NCI-H526 treated with DMSO at 0.1 percent for 48 hours (cell line): ENCODE measurements around the gene DIP2C.

Experiments used
- DNase-seq: peaks from one replicate; lab custom pipeline; 2025; lab: John Stamatoyannopoulos, UW

DIP2C gene

DNA sequence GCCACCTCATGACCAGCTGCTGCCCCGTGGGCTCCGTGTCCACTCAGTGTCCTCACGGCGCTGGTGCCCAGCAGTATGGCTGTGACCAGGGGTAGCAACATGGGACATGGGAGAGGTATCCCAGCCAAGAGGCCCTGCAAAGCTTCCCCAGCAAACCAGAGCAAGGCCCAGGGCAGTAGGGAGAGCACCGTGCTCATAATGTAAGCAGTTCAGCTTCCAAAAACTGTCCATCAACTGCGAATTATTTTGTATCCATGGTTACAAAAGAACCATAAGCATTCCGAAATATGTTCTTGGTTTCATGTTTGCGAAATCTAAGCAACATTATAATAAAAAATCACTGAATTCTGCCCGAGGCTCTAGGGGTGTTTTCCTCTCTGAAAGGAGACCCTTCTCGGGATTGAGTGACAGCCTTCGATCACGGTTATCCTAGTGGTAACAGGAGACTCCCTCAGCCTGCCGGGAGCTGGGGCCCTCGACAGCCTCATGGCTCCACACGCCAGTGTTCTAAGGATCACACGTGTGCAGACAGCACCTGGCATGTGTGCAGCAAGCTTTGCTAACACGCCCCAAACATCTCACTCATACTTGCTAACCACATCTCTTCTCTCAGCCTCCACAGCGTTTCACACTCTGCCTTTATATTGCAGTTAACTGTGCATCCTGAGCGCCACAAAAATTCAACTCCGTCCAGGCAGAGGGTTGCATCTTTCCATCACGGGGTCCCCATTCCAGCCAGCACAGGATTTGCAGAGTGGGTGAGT, 117.6 kb downstream of the DIP2C start:
- DNase-seq = no peak

DNA sequence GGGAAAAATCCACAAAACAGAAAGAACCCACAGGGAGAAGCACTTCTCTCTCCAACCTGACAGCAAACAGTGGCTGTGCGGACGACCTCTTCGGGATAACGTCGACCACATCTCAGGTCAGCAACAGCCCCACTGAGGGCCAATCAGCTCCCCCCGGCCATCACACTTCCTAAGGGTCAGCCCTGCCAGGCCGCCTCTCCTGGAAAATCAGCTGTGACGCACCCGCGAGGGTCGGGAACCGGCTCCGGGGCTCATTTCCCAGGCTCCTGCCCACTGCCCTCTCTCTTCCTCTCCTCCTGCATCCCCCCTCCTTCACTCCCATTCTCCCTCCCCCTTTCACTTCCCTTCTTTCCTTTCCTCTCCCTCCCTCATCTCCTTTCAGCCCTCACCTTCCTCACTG, 118.3 kb downstream of the DIP2C start:
- DNase-seq = no peak

DNA sequence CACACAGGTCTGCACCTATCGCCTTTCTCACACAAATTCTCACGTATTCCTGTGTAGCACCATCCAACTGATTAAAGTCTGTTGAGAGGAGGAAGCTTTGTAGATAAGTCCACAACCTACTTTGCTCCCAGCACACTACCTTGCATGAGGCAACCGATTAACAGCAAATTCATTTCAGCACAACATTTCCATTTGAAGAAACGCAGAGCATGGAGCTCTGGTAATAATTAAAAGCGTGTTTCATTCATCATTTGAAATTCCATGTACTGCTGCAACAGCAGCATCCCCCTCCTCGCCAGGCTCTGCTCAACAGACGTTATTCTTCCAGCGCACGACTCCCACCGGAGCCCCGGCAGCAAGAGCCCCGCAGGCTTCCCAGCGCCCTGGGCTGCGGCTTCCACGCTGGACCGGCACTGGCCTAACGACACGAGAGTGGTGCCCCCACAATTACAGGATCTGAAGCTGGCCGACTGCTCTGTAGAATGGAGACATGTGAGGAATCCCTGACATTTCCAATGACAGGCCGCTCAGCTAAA, 118.8 kb downstream of the DIP2C start:
- no peak for DNase-seq

GRCh38 chr10:569961-570627, 119.4 kb downstream of the DIP2C start:
- no peak for DNase-seq

DNA sequence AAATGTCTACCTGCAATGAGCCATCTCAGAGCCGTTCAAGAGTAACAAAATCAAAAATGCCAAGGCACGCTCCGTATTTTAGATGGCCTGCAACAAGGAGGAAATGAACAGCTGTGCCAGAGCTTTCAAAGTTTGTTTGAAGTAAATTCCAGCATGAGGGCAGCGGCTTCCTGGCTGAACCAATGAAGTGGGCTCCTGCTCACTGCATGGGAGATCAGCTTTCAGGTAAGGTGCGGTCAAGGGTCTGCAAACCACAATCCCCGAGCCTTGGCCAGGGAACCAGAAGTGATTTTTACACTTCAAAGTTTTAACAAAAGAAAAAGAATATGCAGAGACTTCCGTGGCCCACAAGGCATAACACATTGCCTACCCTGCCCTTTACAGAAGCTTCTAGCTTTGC, 120.6 kb downstream of the DIP2C start:
- no peak for DNase-seq

DNA sequence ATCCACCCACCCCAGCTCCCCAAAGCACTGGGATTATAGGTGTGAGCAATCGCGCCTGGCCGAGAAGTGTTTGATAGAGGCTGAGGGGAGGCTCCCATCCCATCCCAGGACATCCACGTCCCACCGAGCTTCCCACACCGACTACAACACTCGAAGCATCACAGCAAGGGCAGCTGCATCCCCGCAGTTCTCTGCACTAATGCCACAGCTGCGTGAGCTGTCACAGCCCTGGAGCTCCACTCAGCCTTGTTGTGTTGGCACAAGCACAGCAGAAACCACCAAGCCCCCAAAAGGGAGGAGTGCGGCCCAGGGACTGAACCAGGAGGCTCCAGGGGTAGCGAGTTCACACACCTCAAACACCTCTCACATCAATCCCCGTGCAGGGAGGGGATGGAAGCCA, 121.6 kb downstream of the DIP2C start:
- no peak for DNase-seq

DNA sequence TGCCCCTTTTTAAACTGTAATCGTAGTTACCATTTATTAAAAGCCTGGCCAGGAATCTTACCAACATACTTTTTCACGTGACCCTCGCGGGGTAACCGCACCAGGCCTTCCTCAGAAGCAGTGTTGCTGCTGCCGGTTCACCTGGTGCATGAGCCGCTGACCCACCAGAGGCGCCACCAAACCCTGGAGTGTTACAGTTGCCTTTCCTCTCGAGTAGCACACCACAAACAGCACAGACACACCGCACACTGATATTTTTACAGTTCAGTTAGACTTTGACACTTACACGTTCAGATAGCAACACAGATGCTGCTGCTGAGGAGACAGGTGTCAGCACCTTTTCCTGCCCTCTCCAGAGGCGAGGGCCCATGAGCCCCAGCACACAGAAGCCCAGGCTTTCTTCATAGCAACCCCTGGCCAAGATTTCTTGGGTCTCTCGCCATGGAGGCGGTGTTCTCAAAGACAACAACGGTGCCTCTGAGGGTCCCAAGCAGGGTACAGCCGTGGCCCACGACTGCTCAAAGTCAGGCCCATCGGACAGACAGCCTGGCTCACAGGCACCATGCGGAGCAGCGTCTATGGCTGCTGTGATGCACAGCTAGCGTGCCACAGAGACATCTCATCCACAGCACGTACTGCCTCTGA, 123.1 kb downstream of the DIP2C start:
- DNase-seq = no peak

- no peak for DNase-seq
Observed at GRCh38 chr10:565676-566075, 123.8 kb downstream of the DIP2C start.

- DNase-seq = no peak
Observed at GRCh38 chr10:565146-565545, 124.3 kb downstream of the DIP2C start.

GRCh38 chr10:563827-564226, 125.6 kb downstream of the DIP2C start:
- DNase-seq = no peak

GRCh38 chr10:562142-562541, 127.3 kb downstream of the DIP2C start:
- DNase-seq = no peak

- DNase-seq = no peak
Observed at GRCh38 chr10:561721-562120, 127.7 kb downstream of the DIP2C start.

DNA sequence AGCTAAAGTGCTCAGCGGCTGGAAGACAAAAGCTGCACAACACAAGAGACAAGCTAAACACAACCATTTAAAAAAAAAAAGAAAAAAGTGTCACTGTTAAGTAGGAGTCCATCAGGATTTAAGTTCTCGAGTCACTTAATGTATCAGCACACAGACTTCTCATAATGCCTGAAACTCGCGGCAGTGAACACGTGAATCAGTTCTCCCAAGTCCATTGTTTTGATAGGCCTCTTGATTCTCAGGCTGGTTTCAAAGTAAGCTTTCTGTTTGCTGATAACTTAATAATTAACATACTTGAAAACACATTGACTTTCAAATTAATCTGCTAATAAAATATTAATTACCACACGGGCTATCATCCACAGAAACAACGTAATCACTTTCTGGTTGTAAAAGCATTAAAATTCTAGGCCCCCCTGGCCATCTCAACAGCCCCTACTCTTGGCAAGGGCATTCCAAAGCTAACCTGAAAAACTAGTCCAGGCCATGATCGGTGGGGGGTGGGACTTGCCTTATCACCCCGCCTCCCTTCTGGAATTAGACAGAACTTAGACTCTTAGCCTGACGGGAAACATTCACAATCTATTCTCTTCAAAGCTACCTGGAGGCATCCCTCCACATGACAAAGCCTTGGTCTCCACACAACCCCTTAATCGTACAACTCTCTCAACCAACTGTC, 129.0 kb downstream of the DIP2C start:
- DNase-seq = no peak

GRCh38 chr10:559767-560047, 129.8 kb downstream of the DIP2C start:
- DNase-seq = no peak

GRCh38 chr10:558891-559766, 130.3 kb downstream of the DIP2C start:
- no peak for DNase-seq

DNA sequence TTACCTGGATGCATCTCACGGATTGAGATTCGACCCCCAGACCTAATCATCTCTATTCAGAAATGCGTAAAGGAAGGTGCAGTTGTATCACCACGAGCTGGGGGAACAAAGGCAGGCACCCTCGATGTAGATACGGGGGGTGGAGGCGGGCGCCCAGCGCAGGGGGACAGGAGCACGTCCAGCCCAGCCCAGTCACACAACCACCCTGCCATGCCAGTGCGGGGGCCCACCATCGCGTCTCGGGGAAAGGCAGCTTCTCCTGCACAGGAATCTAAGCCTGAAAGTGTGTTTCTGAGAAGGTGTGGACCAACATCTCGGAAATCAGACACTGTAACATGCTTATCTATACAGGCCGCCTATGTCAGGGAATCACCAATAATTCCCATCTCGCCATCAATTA, 131.1 kb downstream of the DIP2C start:
- DNase-seq = no peak

DNA sequence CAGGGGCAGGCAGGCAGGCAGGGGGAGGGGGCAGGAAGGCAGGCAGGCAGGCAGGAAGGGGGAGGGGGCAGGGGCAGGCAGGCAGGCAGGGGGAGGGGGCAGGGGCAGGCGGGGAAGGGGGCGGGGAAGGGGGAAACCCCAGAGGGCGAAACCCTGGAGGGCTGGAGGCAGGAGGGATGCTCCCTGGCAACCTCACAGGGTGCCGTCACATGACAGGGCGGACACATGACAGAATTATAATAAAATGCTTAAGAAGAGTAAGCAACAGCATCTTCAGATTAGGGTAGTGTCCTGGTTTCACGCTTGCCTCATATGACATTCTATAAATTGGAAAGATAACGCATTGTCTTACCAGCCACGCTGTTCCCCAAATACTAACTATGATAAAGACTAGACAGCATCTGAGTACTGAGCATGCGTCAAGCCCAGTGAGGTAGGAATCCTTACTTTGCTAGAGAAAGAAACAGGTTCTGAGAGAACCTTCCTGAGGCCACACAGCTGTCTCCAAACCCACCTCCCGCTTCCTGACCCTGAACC, 131.6 kb downstream of the DIP2C start:
- DNase-seq = peak; percentile 24

GRCh38 chr10:556971-557637, 132.4 kb downstream of the DIP2C start:
- no peak for DNase-seq

GRCh38 chr10:555682-556350, 133.7 kb downstream of the DIP2C start:
- DNase-seq = no peak

DNA sequence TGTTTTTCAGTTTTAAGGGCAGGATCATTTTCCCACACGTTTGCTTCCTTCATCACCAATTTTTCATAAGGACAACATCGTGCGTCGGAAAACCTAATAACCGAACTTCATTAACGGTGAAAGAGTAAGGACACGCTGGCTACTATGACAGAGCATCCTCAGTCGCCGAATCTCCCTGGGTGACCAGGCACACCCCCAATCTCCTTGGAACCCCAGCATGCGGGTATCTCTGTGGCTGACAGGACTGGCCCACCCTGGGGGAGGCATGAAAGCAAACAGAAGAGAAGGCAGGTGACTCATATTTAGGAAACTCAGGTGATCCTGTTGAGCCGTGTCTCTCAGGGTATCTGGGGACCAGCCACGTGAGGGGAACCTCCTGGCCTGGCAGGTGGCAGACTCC, 134.2 kb downstream of the DIP2C start:
- no peak for DNase-seq
